Gastroesophageal sphincter (tissue), 4 donors: ENCODE data around the gene SIRPA. TPM values are rescaled to one million over a fixed set of nuclear protein-coding genes. Genes with fewer than 3 reads are reported as not detected.
"Not testable (repeated sequence)": the region's sequence is repeated elsewhere in the genome, so short reads cannot be mapped to it uniquely, and the experiment has no call there.

Experiments
- ATAC-seq: fragments of 150-250 bp; one replicate; pipeline ENCODE4 v1.9.1; 2016; ENCODE audit warnings: mild to moderate bottlenecking, moderate library complexity
- H3K27ac ChIP-seq, 4 donors: fragments of 200-600 bp; sonication (generic) in 3 of 4; 1 replicate in 3 of 4; 2 replicates in 1 of 4; pipeline ENCODE4 v1.5.1; 2016 to 2019
- H3K27me3 ChIP-seq: fragments of 200-600 bp; sonication (generic); one replicate; pipeline ENCODE4 v1.5.1; 2019
- H3K36me3 ChIP-seq, 2 donors: fragments of 200-600 bp; sonication (generic); one replicate each; pipeline ENCODE4 v1.5.1; 2019; ENCODE audit warnings: control low read depth in 1 of 2
- H3K4me1 ChIP-seq, 3 donors: fragments of 200-600 bp; sonication (generic); 1 replicate in 2 of 3; 2 replicates in 1 of 3; pipeline ENCODE4 v1.5.1; 2016 to 2019; ENCODE audit warnings: control low read depth in 2 of 3
- H3K4me3 ChIP-seq, 2 donors: fragments of 200-600 bp; sonication (generic); one replicate each; pipeline ENCODE4 v1.5.1; 2019; ENCODE audit warnings: mild to moderate bottlenecking in 1 of 2, moderate library complexity in 1 of 2
- H3K9me3 ChIP-seq, 3 donors: fragments of 200-600 bp; sonication (generic); one replicate each; pipeline ENCODE4 v1.5.1; 2017 to 2019; ENCODE audit warnings: control low read depth in 2 of 3
- EP300 ChIP-seq: sonication (generic); formaldehyde crosslinking; IDR thresholded peaks from one replicate; pipeline ENCODE4 v1.6.1; 2017; ENCODE audit warnings: antibody characterized with exemption, mild to moderate bottlenecking
- POLR2A ChIP-seq, 2 donors: fragments of 450-650 bp; IDR thresholded peaks; one replicate each; pipeline ENCODE4 v1.6.1; 2017; ENCODE audit warnings: antibody characterized with exemption in 2 of 2, mild to moderate bottlenecking in 2 of 2, moderate library complexity in 1 of 2
- POLR2AphosphoS5 ChIP-seq: sonication (generic); formaldehyde crosslinking; IDR thresholded peaks from one replicate; pipeline ENCODE4 v1.6.1; 2017; ENCODE audit warnings: antibody characterized with exemption
- WGBS, 2 donors: methylation state at CpG; one replicate each; pipeline ENCODE4 v1.1.5; 2018; ENCODE audit warnings: low coverage in 1 of 2; 5-methylcytosine and 5-hydroxymethylcytosine counted together
- total RNA-seq, 4 donors: library from RNA; depleted of rRNA; stranded (reverse); fragments of >200 nt; gene quantifications; one replicate each; pipeline ENCODE4 v1.1.0, GENCODE V29; 2016
- TF ChIP-seq, protein P1 (sequence below), 4 experiments: fragments of 200-600 bp in 2 of 4; fragments of 450-650 bp in 2 of 4; sonication (generic) in 1 of 4; IDR thresholded peaks; one replicate each; pipeline ENCODE4 v1.5.1; 2017 to 2019; ENCODE audit warnings: antibody characterized with exemption in 4 of 4, mild to moderate bottlenecking in 2 of 4, moderate library complexity in 2 of 4

SIRPA gene
- total RNA-seq, 4 donors from 2014 or later = 11.7 to 31.7 (median 27.4) TPM

GRCh38 chr20:1915725-1916124 is 20.5 kb downstream of the SIRPA start:
- ATAC-seq = no peak
- Histone ChIP-seq H3K4me1 (peaks cover 0 to 10% (median 0%) of the 10 kb centered on the region in 3 donors), H3K36me3 (peaks cover 0 to 75% of the 10 kb centered on the region in 2 donors), H3K27ac (no peak overlapping the region), H3K4me3 (no peak overlapping the region), H3K9me3 (no peaks in the 10 kb centered on the region), H3K27me3 (no peaks in the 10 kb centered on the region)
- 90% methylated on average over 1 of the region's 3 CpGs; no CpG with 5 or more reads in 1 of the 2 donors for WGBS, 2 donors
- TF ChIP-seq EP300 (no peak), POLR2A (IDR thresholded peaks at IDR 0.05) (no peak), POLR2AphosphoS5 (no peak)
- TF ChIP-seq, protein P1, sequence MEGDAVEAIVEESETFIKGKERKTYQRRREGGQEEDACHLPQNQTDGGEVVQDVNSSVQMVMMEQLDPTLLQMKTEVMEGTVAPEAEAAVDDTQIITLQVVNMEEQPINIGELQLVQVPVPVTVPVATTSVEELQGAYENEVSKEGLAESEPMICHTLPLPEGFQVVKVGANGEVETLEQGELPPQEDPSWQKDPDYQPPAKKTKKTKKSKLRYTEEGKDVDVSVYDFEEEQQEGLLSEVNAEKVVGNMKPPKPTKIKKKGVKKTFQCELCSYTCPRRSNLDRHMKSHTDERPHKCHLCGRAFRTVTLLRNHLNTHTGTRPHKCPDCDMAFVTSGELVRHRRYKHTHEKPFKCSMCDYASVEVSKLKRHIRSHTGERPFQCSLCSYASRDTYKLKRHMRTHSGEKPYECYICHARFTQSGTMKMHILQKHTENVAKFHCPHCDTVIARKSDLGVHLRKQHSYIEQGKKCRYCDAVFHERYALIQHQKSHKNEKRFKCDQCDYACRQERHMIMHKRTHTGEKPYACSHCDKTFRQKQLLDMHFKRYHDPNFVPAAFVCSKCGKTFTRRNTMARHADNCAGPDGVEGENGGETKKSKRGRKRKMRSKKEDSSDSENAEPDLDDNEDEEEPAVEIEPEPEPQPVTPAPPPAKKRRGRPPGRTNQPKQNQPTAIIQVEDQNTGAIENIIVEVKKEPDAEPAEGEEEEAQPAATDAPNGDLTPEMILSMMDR (IDR thresholded peaks at IDR 0.05) = no peak

GRCh38 chr20:1917786-1918185 is 22.6 kb downstream of the SIRPA start:
- Histone ChIP-seq H3K27ac (no peak overlapping the region), H3K36me3 (peaks cover 0 to 82% of the 10 kb centered on the region in 2 donors), H3K27me3 (no peaks in the 10 kb centered on the region), H3K4me3 (no peak overlapping the region), H3K9me3 (no peaks in the 10 kb centered on the region), H3K4me1 (peaks cover 0 to 7% (median 0%) of the 10 kb centered on the region in 3 donors)
- no peak for TF ChIP-seq POLR2AphosphoS5
- TF ChIP-seq, protein P1 (IDR thresholded peaks at IDR 0.05) = no peak
- TF ChIP-seq EP300 = no peak
- TF ChIP-seq POLR2A (IDR thresholded peaks at IDR 0.05) = no peak
- 100% methylated on average over 1 of the region's 1 CpG for WGBS, 2 donors
- no peak for ATAC-seq

- ATAC-seq = no peak
- Histone ChIP-seq H3K9me3 (no peaks in the 10 kb centered on the region), H3K36me3 (peaks cover 0 to 89% of the 10 kb centered on the region in 2 donors), H3K4me1 (no peaks in the 10 kb centered on the region), H3K27me3 (no peaks in the 10 kb centered on the region), H3K27ac (no peak overlapping the region), H3K4me3 (no peak overlapping the region)
- TF ChIP-seq, protein P1 (IDR thresholded peaks at IDR 0.05) = no peak
- no peak for TF ChIP-seq EP300
- TF ChIP-seq POLR2AphosphoS5 = no peak
- no peak for TF ChIP-seq POLR2A (IDR thresholded peaks at IDR 0.05)
- 80 to 84% methylated on average over 1 to 5 of the region's 12 CpGs for WGBS, 2 donors
These were observed 23.4 kb downstream of the SIRPA start for GRCh38 chr20:1918491-1919165.

DNA sequence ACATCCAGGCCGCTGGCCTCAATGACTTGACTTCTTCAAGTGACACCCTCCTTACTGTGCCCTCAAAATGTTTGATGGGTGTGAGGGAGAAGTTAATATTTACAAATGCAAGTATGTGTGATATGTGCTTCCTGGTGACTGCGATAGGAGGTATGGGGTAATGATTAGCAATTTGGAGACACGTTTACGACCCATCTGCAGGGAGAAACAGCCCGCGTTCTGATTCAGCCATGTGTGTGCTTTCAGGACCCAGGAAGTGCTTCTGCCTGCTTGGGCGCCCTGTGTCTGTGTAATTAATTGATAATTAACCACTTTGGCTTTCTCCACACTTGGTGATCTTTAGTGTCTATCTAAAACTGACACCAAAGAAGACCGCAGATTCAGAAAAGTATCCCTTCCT is 25.0 kb downstream of the SIRPA start:
- no peak for ATAC-seq
- H3K27me3 ChIP-seq = no peaks in the 10 kb centered on the region
- WGBS, 2 donors = 43 to 91% methylated on average over 2 to 7 of the region's 8 CpGs
- TF ChIP-seq POLR2A (IDR thresholded peaks at IDR 0.05) (no peak), EP300 (no peak), POLR2AphosphoS5 (no peak)
- TF ChIP-seq, protein P1 (IDR thresholded peaks at IDR 0.05) = no peak
- H3K9me3 ChIP-seq = no peaks in the 10 kb centered on the region
- H3K36me3 ChIP-seq = peaks cover 0 to 92% of the 10 kb centered on the region in 2 donors
- H3K4me1 ChIP-seq = no peaks in the 10 kb centered on the region
- no peak overlapping the region for H3K4me3 ChIP-seq
- H3K27ac ChIP-seq = no peak overlapping the region

- TF ChIP-seq EP300 (no peak), POLR2A (IDR thresholded peaks at IDR 0.05) (no peak), POLR2AphosphoS5 (no peak)
- TF ChIP-seq, protein P1 (IDR thresholded peaks at IDR 0.05) = no peak
- H3K27ac ChIP-seq = no peak overlapping the region
- H3K4me1 ChIP-seq = peaks cover 0 to under 1% (median 0%) of the 10 kb centered on the region in 3 donors
- no peaks in the 10 kb centered on the region for H3K27me3 ChIP-seq
- no peak for ATAC-seq
- H3K4me3 ChIP-seq = no peak overlapping the region
- 50 to 72% methylated on average over 2 to 6 of the region's 6 CpGs for WGBS, 2 donors
- no peaks in the 10 kb centered on the region for H3K9me3 ChIP-seq
- H3K36me3 ChIP-seq = peaks cover 0 to 88% of the 10 kb centered on the region in 2 donors
These were observed 25.6 kb downstream of the SIRPA start for GRCh38 chr20:1920826-1921225.

DNA sequence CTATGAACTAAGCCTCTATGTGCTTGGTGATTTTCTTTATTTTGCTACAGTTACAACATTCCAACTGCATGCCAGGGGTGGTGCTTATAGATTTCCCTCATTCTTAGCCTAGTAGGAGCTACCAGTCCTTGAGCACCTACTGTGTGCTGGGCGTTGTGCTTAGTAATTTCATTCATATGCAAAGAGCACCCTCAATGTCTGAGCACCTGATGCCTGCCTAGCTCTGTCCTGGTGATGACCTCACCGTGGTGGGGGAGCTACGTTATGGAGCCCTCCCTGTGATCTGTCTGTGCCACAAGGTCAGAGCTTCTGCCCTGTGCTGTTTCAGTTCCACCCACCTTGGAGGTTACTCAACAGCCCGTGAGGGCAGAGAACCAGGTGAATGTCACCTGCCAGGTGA is 26.8 kb downstream of the SIRPA start:
- H3K4me3 ChIP-seq, H3K27me3 ChIP-seq, H3K4me1 ChIP-seq, ATAC-seq, H3K27ac ChIP-seq, H3K9me3 ChIP-seq: not testable (repeated sequence)
- peaks cover 0 to 86% of the 10 kb centered on the region in 2 donors for H3K36me3 ChIP-seq
- WGBS, 2 donors = no CpG with 5 or more reads among the region's 4 CpGs
